GM13976 (cell line): ENCODE measurements around the gene MS4A6E.
"Not testable (repeated sequence)": the region's sequence is repeated elsewhere in the genome, so short reads cannot be mapped to it uniquely, and the experiment has no call there.

Experiments
- DNase-seq: peaks from one replicate; pipeline ENCODE4 v3.0.0; 2012; ENCODE audit warnings: low spot score
- in situ Hi-C: fragments of 300-500 bp; cut with MboI; formaldehyde crosslinking; loops from one replicate; pipeline ENCODE4 v1.12.0; 2022; ENCODE audit warnings: low sequenced_read_pairs, mixed read lengths, inconsistent platforms; ENCODE audit not compliant: unreplicated experiment
- TF ChIP-seq, protein P1 (sequence below): IDR thresholded peaks from 2 replicates; pipeline ENCODE4 v1.5.1; 2012; ENCODE audit warnings: borderline replicate concordance, mild to moderate bottlenecking; ENCODE audit not compliant: insufficient read depth; ENCODE audit errors: extremely low read depth, missing control alignments, control extremely low read depth

The MS4A6E gene, protein sequence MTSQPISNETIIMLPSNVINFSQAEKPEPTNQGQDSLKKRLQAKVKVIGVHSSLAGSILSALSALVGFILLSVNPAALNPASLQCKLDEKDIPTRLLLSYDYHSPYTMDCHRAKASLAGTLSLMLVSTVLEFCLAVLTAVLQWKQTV

DNA sequence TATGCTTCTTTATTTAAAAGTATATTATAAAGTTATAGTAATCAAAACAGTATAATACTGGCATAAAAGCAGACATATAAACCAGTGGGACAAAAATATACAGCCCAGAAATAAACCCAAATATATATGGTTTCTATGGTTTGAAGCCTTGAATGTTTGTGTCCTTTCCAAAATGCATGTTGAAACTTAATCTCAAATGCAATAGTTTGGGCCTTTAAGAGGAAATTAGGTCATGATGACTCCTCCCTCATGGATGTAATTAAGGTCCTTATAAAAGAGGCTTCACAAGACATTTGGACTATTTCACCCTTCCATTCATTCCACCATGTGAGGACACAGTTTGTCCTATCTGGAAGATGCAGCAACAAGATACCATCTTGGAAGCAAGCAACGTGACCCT lies at the start of gene MS4A6E:
Gene MS4A6E, plus strand, starts transcription at position 301 of the 400 bp plus-strand sequence. CDS start 7,641 bp downstream, outside the sequence.
- DNase-seq: no peak
- in situ Hi-C loops: no loop called here
- TF ChIP-seq, protein P1, sequence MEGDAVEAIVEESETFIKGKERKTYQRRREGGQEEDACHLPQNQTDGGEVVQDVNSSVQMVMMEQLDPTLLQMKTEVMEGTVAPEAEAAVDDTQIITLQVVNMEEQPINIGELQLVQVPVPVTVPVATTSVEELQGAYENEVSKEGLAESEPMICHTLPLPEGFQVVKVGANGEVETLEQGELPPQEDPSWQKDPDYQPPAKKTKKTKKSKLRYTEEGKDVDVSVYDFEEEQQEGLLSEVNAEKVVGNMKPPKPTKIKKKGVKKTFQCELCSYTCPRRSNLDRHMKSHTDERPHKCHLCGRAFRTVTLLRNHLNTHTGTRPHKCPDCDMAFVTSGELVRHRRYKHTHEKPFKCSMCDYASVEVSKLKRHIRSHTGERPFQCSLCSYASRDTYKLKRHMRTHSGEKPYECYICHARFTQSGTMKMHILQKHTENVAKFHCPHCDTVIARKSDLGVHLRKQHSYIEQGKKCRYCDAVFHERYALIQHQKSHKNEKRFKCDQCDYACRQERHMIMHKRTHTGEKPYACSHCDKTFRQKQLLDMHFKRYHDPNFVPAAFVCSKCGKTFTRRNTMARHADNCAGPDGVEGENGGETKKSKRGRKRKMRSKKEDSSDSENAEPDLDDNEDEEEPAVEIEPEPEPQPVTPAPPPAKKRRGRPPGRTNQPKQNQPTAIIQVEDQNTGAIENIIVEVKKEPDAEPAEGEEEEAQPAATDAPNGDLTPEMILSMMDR: no peak

DNA sequence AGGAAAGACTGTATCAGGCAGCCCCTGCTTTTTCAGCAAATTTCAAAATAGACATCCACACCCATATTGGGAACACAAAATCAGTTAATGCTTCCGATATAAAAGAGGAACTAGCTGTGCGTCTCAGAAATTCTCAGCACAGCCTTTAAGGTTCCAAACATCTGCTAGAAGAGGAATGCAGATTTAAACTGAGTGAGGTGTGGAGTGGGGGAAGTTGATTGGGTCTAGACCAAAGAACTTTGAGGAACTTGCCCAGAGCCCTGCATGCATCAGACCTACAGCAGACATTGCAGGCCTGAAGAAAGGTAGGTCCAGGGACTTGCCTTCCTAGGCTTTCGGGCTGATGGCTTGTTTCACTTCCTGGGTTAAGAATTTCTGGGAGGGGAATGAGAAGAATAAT lies 46.6 kb upstream of the MS4A6E start, which contains the start of gene MS4A4A:
Gene MS4A4A, plus strand, starts transcription at position 255 of the 400 bp plus-strand sequence. Its CDS starts 10 bp downstream, at position 265.
- TF ChIP-seq, protein P1: no peak
- in situ Hi-C loops: no loop called here
- no peak for DNase-seq

DNA sequence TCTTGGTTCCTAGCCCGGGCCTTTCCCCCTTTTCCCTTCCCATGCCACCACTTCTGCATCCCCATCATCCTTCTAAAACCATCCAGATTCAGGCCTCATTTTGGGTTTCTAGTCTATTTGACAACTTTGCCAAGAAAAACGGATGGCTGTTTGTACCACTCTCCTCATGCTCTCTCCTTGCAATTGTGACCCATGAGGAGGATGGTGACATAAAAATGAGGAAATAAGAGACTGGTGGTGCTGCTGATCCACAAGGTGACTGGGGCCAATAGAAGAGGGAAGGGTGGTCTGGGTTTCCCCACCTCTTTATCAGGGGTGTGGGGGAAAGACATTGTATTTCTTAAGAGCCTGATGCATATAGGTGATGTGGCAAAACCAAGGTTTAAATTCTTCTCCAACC lies 45.6 kb upstream of the MS4A6E start:
- in situ Hi-C loops: no loop called here
- TF ChIP-seq, protein P1: no peak

DNA sequence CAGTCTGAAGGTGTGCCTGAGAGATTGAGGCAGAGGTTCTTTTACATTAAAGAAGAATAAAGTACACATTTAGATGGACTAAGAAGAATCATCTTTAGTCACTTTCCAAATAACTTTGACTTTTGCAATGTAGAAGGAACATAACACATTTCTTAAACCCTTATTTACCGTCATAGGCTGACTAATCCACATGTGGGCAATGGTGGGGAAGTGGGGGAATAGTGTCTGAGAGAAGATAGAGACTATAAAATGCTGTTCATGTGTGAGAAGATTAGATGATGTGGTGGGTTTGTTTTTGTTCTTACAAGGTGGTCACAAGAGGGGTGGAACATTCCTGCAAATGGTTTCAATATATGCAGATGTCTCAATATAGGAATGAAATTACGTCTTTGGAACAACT lies 44.8 kb upstream of the MS4A6E start:
- in situ Hi-C loops: no loop called here
- TF ChIP-seq, protein P1: no peak
- DNase-seq: no peak

More for the DNA sequence above, 45.6 kb upstream of the MS4A6E start:
- DNase-seq: no peak

DNA sequence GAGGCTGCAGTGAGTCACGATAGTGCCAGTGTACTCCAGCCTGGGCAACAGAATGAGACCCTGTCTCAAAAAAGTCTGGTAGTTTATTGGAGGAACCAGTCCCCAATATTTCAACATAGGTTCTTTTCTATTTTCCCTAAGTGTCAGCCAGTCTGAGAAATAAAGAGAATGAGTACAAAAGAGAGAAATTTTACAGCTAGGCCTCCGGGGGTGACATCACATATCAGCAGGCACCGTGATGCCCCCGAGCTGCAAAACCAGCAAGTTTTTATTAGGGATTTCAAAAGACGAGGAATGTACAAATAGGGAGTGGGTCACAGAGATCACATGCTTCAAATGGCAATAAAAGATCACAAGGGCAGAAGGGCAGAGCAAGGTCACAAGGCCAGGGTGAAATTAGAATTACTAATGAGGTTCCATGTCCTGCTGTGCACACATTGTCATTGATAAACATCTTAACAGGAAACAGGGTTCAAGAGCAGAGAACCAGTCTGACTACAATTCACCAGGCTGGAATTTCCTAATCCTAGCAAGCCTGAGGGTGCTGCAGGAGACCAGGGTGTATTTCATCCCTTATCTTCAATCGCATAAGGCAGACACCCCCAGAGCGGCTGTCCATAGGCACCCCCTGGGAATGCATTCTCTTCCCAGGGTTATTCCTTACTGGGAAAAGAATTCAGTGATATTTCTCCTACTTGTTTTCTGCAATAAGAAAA lies 41.5 kb upstream of the MS4A6E start:
- DNase-seq, in situ Hi-C loops: not testable (repeated sequence)

DNA sequence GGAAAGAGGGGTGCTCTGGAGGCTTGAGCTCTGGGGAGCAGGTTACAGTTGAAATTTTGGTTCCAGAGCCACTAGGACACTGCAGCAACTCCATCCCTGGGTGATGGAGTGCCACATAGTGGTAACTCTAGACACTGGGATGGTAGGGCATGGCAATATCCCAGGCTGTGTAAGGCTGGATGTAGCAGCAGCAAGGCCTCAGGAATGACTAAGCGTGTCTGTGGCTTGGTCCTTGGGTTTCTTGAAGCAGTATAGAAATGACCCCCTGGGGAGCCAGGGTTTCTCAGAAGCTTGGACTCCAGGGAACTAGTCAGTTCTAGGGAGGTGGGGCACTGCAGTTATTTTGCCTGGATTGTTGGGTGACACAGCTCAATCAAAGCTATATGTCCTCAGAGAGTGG lies 38.5 kb upstream of the MS4A6E start:
- DNase-seq: no peak
- in situ Hi-C loops: no loop called here

More for the DNA sequence above, 38.5 kb upstream of the MS4A6E start:
- TF ChIP-seq, protein P1: no peak
